Measurements from ENCODE around the gene AUTS2. TPM values are rescaled to one million over a fixed set of nuclear protein-coding genes. Genes with fewer than 3 reads are reported as not detected.

Gene AUTS2
- total and polyA plus RNA-seq, 2 of the 8 experiments (the other 6 are each of a cell fraction or from before 2014, with no cell fraction given) = 25.9 to 101 TPM

- TF ChIP-seq POLR2AphosphoS5 (IDR thresholded peaks at IDR 0.05; ENCODE audit: low read depth, low read length) = no peak
- TF ChIP-seq CHD2 (IDR thresholded peaks at IDR 0.05; ENCODE audit: low read length) = no peak
- TF ChIP-seq MAFK (IDR thresholded peaks at IDR 0.05; ENCODE audit: low read depth, low read length) = no peak
- 0 out of 4 replicates have a peak, but pooled peaks of 1 of the 3 experiments have one; percentile 3 for TF ChIP-seq CTCF (IDR thresholded peaks at IDR 0.05; ENCODE audit: control extremely low read depth in 1 of 3, insufficient read depth in 1 of 3, low read depth in 1 of 3, low read length in 3 of 3)
- TF ChIP-seq RAD21 (IDR thresholded peaks at IDR 0.05 in 1 of 2, conservative IDR thresholded peaks at IDR 0.05 in 1 of 2; ENCODE audit: low read depth in 2 of 2, low read length in 2 of 2) = peak in 1 of 2 experiments; percentile 23; a peak in 2 of 4 replicates
- DNase-seq (ENCODE audit: low read depth in 1 of 2, low spot score in 2 of 2) (no peak), FAIRE-seq (no peak)
- Histone ChIP-seq H3K27me3 (replicated peaks in 1 of 4; ENCODE audit: control insufficient read depth in 3 of 4, extremely low read depth in 1 of 4, insufficient read depth in 3 of 4, low read length in 3 of 4) (no peaks in the 10 kb centered on the region), H3K18ac (ENCODE audit: extremely low read depth, low read length) (no peak overlapping the region), H3K4me2 (ENCODE audit: insufficient read depth in 1 of 2, low read depth in 2 of 2, low read length in 2 of 2) (peak overlapping the region in 1 of 2 experiments; percentile 43; a peak in 1 of 4 replicates), H3K56ac (replicated peaks; ENCODE audit: insufficient read length, low read depth, low read length) (no peak overlapping the region), H3K23ac (ENCODE audit: insufficient read length) (no peak overlapping the region), H4K20me1 (replicated peaks in 1 of 2; ENCODE audit: control insufficient read depth in 1 of 2, insufficient read depth in 2 of 2, low read length in 2 of 2) (no peaks in the 10 kb centered on the region), H3K79me1 (ENCODE audit: low read depth, low read length) (no peaks in the 10 kb centered on the region), H3K4me3 (ENCODE audit: extremely low read depth in 1 of 4, insufficient read depth in 2 of 4, low read depth in 3 of 4, low read length in 4 of 4) (no peak overlapping the region), H4K5ac (ENCODE audit: insufficient read length, low read depth, low read length) (no peak overlapping the region), H2BK5ac (ENCODE audit: low read depth, low read length) (no peak overlapping the region), H3K14ac (ENCODE audit: insufficient read length) (no peak overlapping the region), H2BK120ac (replicated peaks; ENCODE audit: low read depth, low read length) (no peak overlapping the region), H3K4me1 (replicated peaks in 1 of 4; ENCODE audit: control insufficient read depth in 3 of 4, insufficient read depth in 4 of 4, low read length in 3 of 4) (peaks cover 2 to 9% (median 6%) of the 10 kb centered on the region in 4 experiments; a peak in 6 of 7 replicates), H4K8ac (ENCODE audit: extremely low read depth, insufficient read depth, low read length) (no peak overlapping the region), H4K91ac (replicated peaks; ENCODE audit: insufficient read length, low read length) (no peak overlapping the region), H3K79me2 (ENCODE audit: control insufficient read depth in 1 of 2, insufficient read depth in 2 of 2, low read length in 2 of 2) (no peaks in the 10 kb centered on the region), H3K36me3 (ENCODE audit: control insufficient read depth in 2 of 4, insufficient read depth in 4 of 4, low read length in 3 of 4) (no peaks in the 10 kb centered on the region), H3K9me3 (ENCODE audit: insufficient read depth in 2 of 2, low read depth in 1 of 2, low read length in 1 of 2) (no peaks in the 10 kb centered on the region), H3K27ac (ENCODE audit: low read depth, low read length) (no peak overlapping the region), H3K23me2 (ENCODE audit: low read depth, low read length) (no peaks in the 10 kb centered on the region), H2BK15ac (ENCODE audit: low read length) (no peak overlapping the region), H2AFZ (ENCODE audit: low read length) (no peak overlapping the region), H3K4ac (replicated peaks; ENCODE audit: insufficient read length, low read depth, low read length) (no peak overlapping the region), H2BK20ac (ENCODE audit: low read length) (no peak overlapping the region), H2BK12ac (ENCODE audit: low read depth, low read length) (no peak overlapping the region), H3K9ac (replicated peaks in 1 of 4; ENCODE audit: extremely low read depth in 1 of 4, low read depth in 3 of 4, low read length in 3 of 4) (no peak overlapping the region), H2AK5ac (ENCODE audit: low read depth, low read length) (no peak overlapping the region)
- 72% methylated on average over 3 of the region's 3 CpGs; no CpG with 5 or more reads in 1 of the 2 experiments for WGBS, 2 experiments (ENCODE audit: extremely low coverage in 1 of 2, insufficient coverage in 1 of 2, insufficient read length in 1 of 2, insufficient replicate concordance in 2 of 2, low coverage in 1 of 2, low lambda C conversion rate in 2 of 2, missing lambda C conversion rate in 1 of 2)
- ChIA-PET CTCF (ENCODE audit: partially characterized antibody) (interaction anchor here (1.4 to 1.9 kb wide), 2 partner anchors 23 to 179 kb away, joined by 3 to 5 read pairs; no protein-coding TSS in a partner anchor), POLR2A (ENCODE audit: partially characterized antibody) (no interaction called here)
These were observed 715.0 kb downstream of the AUTS2 start for GRCh38 chr7:70313271-70313670.
